Mesendoderm (in vitro differentiated cells): ENCODE data around the gene GDPD4.

Experiments
- DNase-seq: peaks from one replicate; pipeline ENCODE4 v3.0.0; 2013
- H2AK5ac ChIP-seq: 2 replicates; pipeline ENCODE4 v1.6.1; 2013; ENCODE audit warnings: low read length, inconsistent platforms
- H2BK120ac ChIP-seq: 2 replicates; pipeline ENCODE4 v1.6.1; 2013; ENCODE audit warnings: low read depth, mild to moderate bottlenecking, low read length, moderate library complexity, mixed read lengths
- H2BK15ac ChIP-seq: replicated peaks from 2 replicates; pipeline ENCODE4 v1.6.1; 2013; ENCODE audit warnings: low read depth, mild to moderate bottlenecking, moderate library complexity
- H2BK5ac ChIP-seq: 2 replicates; pipeline ENCODE4 v1.6.1; 2013; ENCODE audit warnings: low read length, inconsistent platforms
- H3K18ac ChIP-seq: 2 replicates; pipeline ENCODE4 v1.6.1; 2013; ENCODE audit warnings: mild to moderate bottlenecking, low read length, mixed read lengths
- H3K23ac ChIP-seq: one replicate; pipeline ENCODE4 v1.6.1; 2013; ENCODE audit warnings: low read length
- H3K27ac ChIP-seq: 2 replicates; pipeline ENCODE4 v1.5.1; 2013; ENCODE audit warnings: low read depth, mild to moderate bottlenecking, inconsistent platforms, low read length, moderate library complexity
- H3K27me3 ChIP-seq: 2 replicates; pipeline ENCODE4 v1.6.1; 2013; ENCODE audit warnings: low read length, control low read depth, mild to moderate bottlenecking, inconsistent platforms; ENCODE audit not compliant: insufficient read depth, poor library complexity
- H3K36me3 ChIP-seq: 2 replicates; pipeline ENCODE4 v1.6.1; 2013; ENCODE audit warnings: low read length, inconsistent platforms; ENCODE audit not compliant: control insufficient read depth, insufficient read depth
- H3K4ac ChIP-seq: one replicate; pipeline ENCODE4 v1.6.1; 2013; ENCODE audit warnings: low read depth, mild to moderate bottlenecking, low read length, moderate library complexity
- H3K4me1 ChIP-seq: 2 replicates; pipeline ENCODE4 v1.6.1; 2013; ENCODE audit warnings: low read depth, low read length, inconsistent platforms; ENCODE audit not compliant: control insufficient read depth
- H3K4me2 ChIP-seq: 2 replicates; pipeline ENCODE4 v1.6.1; 2013; ENCODE audit warnings: low read length
- H3K4me3 ChIP-seq: 2 replicates; pipeline ENCODE4 v1.5.1; 2013; ENCODE audit warnings: mild to moderate bottlenecking, low read length
- H3K56ac ChIP-seq: one replicate; pipeline ENCODE4 v1.6.1; 2013; ENCODE audit warnings: low read length
- H3K79me1 ChIP-seq: 2 replicates; pipeline ENCODE4 v1.6.1; 2013; ENCODE audit warnings: low read length, inconsistent platforms
- H3K79me2 ChIP-seq: 2 replicates; pipeline ENCODE4 v1.6.1; 2013; ENCODE audit warnings: mild to moderate bottlenecking, low read length; ENCODE audit not compliant: control insufficient read depth, insufficient read depth
- H3K9ac ChIP-seq: 2 replicates; pipeline ENCODE4 v1.6.1; 2013; ENCODE audit warnings: low read length, inconsistent platforms
- H4K5ac ChIP-seq: one replicate; pipeline ENCODE4 v1.6.1; 2013; ENCODE audit warnings: low read length
- H4K8ac ChIP-seq: one replicate; pipeline ENCODE4 v1.6.1; 2013; ENCODE audit warnings: low read depth, mild to moderate bottlenecking, control low read depth, low read length, moderate library complexity
- WGBS: extraction: QIAGEN DNeasy Blood & Tissue Kit; methylation state at CpG from one replicate; pipeline ENCODE4 v1.1.7; 2013; ENCODE audit warnings: low lambda C conversion rate, missing lambda C conversion rate; ENCODE audit not compliant: insufficient coverage; ENCODE audit errors: extremely low coverage; 5-methylcytosine and 5-hydroxymethylcytosine counted together

GDPD4 gene

DNA sequence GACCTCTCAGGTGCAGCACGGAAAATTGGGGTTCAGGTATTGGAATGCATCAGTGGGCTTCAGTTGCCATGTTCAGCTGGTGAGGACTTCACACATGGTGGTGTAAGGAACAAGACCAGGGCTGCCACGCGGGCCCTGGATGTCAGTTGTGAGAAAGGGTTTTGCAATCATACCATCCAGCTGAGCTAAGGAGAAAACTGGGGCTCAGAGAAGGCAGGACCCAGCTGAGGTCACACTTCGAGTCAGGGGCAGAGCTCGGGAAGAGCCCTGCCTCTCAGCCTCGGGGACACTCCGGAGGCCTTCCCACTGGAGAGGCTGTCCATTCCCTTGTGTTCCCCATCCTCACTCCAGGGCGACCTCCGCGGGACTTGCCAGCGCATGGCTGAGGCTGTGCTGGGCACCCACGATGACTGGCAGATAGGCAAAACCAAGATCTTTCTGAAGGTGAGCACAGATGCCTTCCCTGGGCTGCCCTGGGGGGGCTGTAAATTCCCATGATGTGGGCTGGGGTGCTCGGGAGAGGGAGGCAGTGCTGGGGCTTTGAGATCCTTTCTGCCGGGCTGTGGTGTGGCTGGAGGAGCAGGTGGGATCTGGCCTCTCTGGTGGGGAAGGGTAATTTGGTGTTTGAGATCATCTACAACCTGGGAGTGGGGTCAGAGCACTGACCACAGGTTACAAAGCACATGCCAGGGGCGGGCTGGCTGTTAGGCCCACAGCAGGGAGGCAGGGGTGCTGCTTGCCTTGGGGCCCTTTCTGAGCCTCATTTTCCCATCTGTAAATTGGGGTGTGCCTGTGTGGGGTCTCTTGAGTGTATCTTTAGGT is 126.3 kb downstream of the GDPD4 start:
- Histone ChIP-seq H3K79me1 (no peaks in the 10 kb centered on the region), H3K36me3 (no peaks in the 10 kb centered on the region), H3K4me3 (no peak overlapping the region), H4K8ac (no peak overlapping the region), H3K79me2 (no peaks in the 10 kb centered on the region), H3K27me3 (no peaks in the 10 kb centered on the region), H3K9ac (no peak overlapping the region), H3K4me1 (peaks cover 17% of the 10 kb centered on the region), H3K4ac (no peak overlapping the region), H2BK15ac (no peak overlapping the region), H2AK5ac (no peak overlapping the region), H4K5ac (no peak overlapping the region), H3K27ac (peak overlapping the region; percentile 5), H3K56ac (peak overlapping the region; percentile 74), H2BK5ac (no peak overlapping the region), H3K18ac (no peak overlapping the region), H2BK120ac (no peak overlapping the region), H3K23ac (no peak overlapping the region), H3K4me2 (no peak overlapping the region)
- no peak for DNase-seq
- no CpG with 5 or more reads among the region's 15 CpGs for WGBS

DNA sequence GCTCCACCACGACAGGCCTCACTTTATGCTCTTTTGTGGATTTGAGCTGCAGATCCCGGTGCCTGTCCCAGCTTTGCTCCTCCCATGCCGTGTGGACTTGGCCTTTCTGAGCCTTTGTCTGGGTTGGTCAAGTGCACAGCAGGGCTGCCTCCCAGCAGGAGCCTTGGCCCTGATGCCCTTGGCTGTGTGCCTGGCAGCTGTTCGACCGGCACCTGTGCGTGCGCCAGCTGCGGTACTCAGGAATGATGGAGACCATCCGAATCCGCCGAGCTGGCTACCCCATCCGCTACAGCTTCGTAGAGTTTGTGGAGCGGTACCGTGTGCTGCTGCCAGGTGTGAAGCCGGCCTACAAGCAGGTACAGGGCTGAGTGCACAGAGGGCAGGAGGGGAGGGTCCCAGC is 126.9 kb downstream of the GDPD4 start:
- H3K18ac ChIP-seq = no peak overlapping the region

GRCh38 chr11:77173494-77173893 is 128.0 kb downstream of the GDPD4 start:
- no peak for DNase-seq
- Histone ChIP-seq H3K23ac (peak overlapping the region; percentile 20), H3K9ac (no peak overlapping the region), H3K18ac (no peak overlapping the region), H3K56ac (peak overlapping the region; percentile 46), H3K4me2 (no peak overlapping the region), H4K8ac (no peak overlapping the region), H3K4ac (no peak overlapping the region), H2BK15ac (no peak overlapping the region), H3K27me3 (no peaks in the 10 kb centered on the region), H4K5ac (no peak overlapping the region), H2BK5ac (no peak overlapping the region), H3K36me3 (no peaks in the 10 kb centered on the region), H3K79me1 (no peaks in the 10 kb centered on the region), H2BK120ac (no peak overlapping the region), H2AK5ac (no peak overlapping the region), H3K79me2 (no peaks in the 10 kb centered on the region), H3K4me1 (peaks cover 17% of the 10 kb centered on the region), H3K4me3 (no peak overlapping the region), H3K27ac (no peak overlapping the region)
- WGBS = no CpG with 5 or more reads among the region's 10 CpGs

More for the DNA sequence above, 126.9 kb downstream of the GDPD4 start:
- Histone ChIP-seq H2BK5ac (no peak overlapping the region), H3K4me2 (no peak overlapping the region), H3K56ac (no peak overlapping the region), H3K23ac (no peak overlapping the region), H3K9ac (no peak overlapping the region), H3K79me2 (no peaks in the 10 kb centered on the region), H4K5ac (no peak overlapping the region), H3K4me3 (no peak overlapping the region), H3K79me1 (no peaks in the 10 kb centered on the region), H3K36me3 (no peaks in the 10 kb centered on the region), H2BK120ac (no peak overlapping the region), H2AK5ac (no peak overlapping the region), H3K27me3 (no peaks in the 10 kb centered on the region), H3K27ac (no peak overlapping the region), H3K4me1 (peaks cover 17% of the 10 kb centered on the region), H4K8ac (no peak overlapping the region), H2BK15ac (no peak overlapping the region), H3K4ac (no peak overlapping the region)
- no CpG with 5 or more reads among the region's 16 CpGs for WGBS
- peak; percentile 18 for DNase-seq

GRCh38 chr11:77172666-77172982 is 128.9 kb downstream of the GDPD4 start:
- no CpG with 5 or more reads among the region's 16 CpGs for WGBS

DNA sequence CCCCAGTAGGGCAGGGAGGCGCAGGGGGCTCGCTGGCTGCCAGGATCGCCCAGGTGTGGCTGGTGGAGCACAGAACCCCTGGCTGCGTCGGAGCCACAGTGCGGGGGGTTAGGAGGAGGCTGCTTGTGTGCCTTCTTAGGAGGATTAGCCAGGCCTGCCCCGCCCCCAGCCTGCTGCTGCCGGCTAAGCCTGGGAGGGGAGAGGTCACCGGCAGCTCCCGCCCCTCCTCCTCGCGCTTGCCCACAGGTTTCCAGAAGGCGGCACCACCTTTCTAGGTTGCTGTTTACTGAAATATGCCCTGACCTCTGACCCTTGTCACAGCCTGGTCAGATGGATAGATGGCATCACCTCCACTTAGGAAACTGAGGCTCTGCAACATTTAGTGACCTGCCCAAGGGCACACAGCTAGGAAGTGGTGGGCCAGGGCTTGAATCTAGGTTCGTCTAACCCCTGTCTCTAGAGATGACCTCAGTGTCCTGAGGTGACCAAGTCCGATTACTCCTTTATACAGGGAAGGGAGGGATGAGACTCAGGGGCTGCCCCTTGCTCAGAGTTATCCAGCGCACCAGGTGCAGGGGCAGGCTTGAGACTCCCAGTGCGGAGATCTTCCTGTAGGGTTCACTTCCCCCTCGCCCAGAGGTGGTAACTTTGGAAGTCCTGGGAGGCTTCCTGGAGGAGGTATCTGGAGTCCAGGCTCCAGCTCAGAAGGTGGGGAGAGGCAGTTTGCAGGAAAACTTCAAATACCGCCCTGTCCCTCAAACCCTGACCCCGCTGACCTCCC is 129.4 kb downstream of the GDPD4 start:
- Histone ChIP-seq H3K23ac (no peak overlapping the region), H3K9ac (peak overlapping the region; percentile 52), H3K4me1 (peaks cover 17% of the 10 kb centered on the region), H2BK5ac (peak overlapping the region; percentile 23), H3K18ac (no peak overlapping the region), H3K36me3 (no peaks in the 10 kb centered on the region), H3K79me2 (no peaks in the 10 kb centered on the region), H3K27ac (no peak overlapping the region), H3K56ac (peak overlapping the region; percentile 84), H3K4ac (no peak overlapping the region), H4K5ac (no peak overlapping the region), H3K4me2 (peak overlapping the region; percentile 18), H4K8ac (no peak overlapping the region), H2BK120ac (no peak overlapping the region), H3K4me3 (no peak overlapping the region), H3K79me1 (no peaks in the 10 kb centered on the region), H2BK15ac (no peak overlapping the region), H2AK5ac (no peak overlapping the region), H3K27me3 (no peaks in the 10 kb centered on the region)
- peak; percentile 88 for DNase-seq
- WGBS = no CpG with 5 or more reads among the region's 20 CpGs

More at GRCh38 chr11:77172666-77172982, 128.9 kb downstream of the GDPD4 start:
- Histone ChIP-seq H3K4me3 (no peak overlapping the region), H3K4ac (no peak overlapping the region), H3K27ac (no peak overlapping the region), H3K18ac (no peak overlapping the region), H4K8ac (no peak overlapping the region), H2AK5ac (no peak overlapping the region), H3K79me2 (no peaks in the 10 kb centered on the region), H2BK120ac (no peak overlapping the region), H3K79me1 (no peaks in the 10 kb centered on the region), H3K4me2 (no peak overlapping the region), H3K4me1 (peaks cover 17% of the 10 kb centered on the region), H3K9ac (no peak overlapping the region), H3K56ac (no peak overlapping the region), H2BK15ac (no peak overlapping the region), H3K23ac (no peak overlapping the region), H3K27me3 (no peaks in the 10 kb centered on the region), H2BK5ac (no peak overlapping the region), H3K36me3 (no peaks in the 10 kb centered on the region), H4K5ac (no peak overlapping the region)
- DNase-seq = no peak
